GM23338 (cell line): ENCODE measurements around the gene ASAP2.

ENCODE experiments used
- CREB1 ChIP-seq: fragments of 250-450 bp; sonication (Bioruptor Pico); IDR thresholded peaks from 2 replicates; pipeline ENCODE4 v1.5.0; 2020; ENCODE audit warnings: low read depth, mild to moderate bottlenecking, moderate library complexity
- EZH2 ChIP-seq: fragments of 200-600 bp; sonication (generic); IDR thresholded peaks from one replicate; pipeline ENCODE4 v1.8.0; 2017; ENCODE audit warnings: antibody characterized with exemption, mild to moderate bottlenecking, low read depth; ENCODE audit not compliant: unreplicated experiment
- EZH2phosphoT487 ChIP-seq: fragments of 200-600 bp; sonication (generic); IDR thresholded peaks from one replicate; pipeline ENCODE4 v1.8.1; 2018; ENCODE audit warnings: antibody characterized with exemption; ENCODE audit not compliant: unreplicated experiment
- JUNB ChIP-seq: IDR thresholded peaks from one replicate; pipeline ENCODE4 v1.6.1; 2016; ENCODE audit warnings: antibody characterized with exemption; ENCODE audit not compliant: unreplicated experiment
- NANOG ChIP-seq: IDR thresholded peaks from 2 replicates; pipeline ENCODE4 v1.6.1; 2016; ENCODE audit warnings: antibody characterized with exemption, borderline replicate concordance
- POLR2AphosphoS5 ChIP-seq: IDR thresholded peaks from 2 replicates; pipeline ENCODE4 v1.6.1; 2016; ENCODE audit warnings: antibody characterized with exemption, low read depth
- STAT1 ChIP-seq: IDR thresholded peaks from one replicate; pipeline ENCODE4 v1.6.1; 2016; ENCODE audit warnings: antibody characterized with exemption; ENCODE audit not compliant: unreplicated experiment
- ZNF114 ChIP-seq: fragments of 250-450 bp; sonication (Bioruptor Pico); IDR thresholded peaks from 2 replicates; pipeline ENCODE4 v1.5.0; 2020; ENCODE audit warnings: mild to moderate bottlenecking, moderate library complexity
- ZNF331 ChIP-seq: fragments of 250-450 bp; sonication (Bioruptor Pico); IDR thresholded peaks from 2 replicates; pipeline ENCODE4 v1.5.0; 2020; ENCODE audit warnings: low read depth, mild to moderate bottlenecking, moderate library complexity
- TF ChIP-seq, protein P1 (sequence below), 2 experiments: fragments of 200-600 bp in 1 of 2; sonication (generic) in 1 of 2; conservative IDR thresholded peaks; 2 replicates each; pipeline versions ENCODE4 v1.5.1 to v1.6.1; 2016 to 2017; ENCODE audit warnings: antibody characterized with exemption in 2 of 2, low read depth in 2 of 2, mild to moderate bottlenecking in 2 of 2, moderate library complexity in 1 of 2
- TF ChIP-seq, protein P2 (sequence below): IDR thresholded peaks from one replicate; pipeline ENCODE4 v1.6.1; 2018; ENCODE audit warnings: antibody characterized with exemption; ENCODE audit not compliant: unreplicated experiment
- TF ChIP-seq, protein P3 (sequence below): fragments of 250-450 bp; sonication (Bioruptor Pico); IDR thresholded peaks from 2 replicates; pipeline ENCODE4 v1.5.0; 2020; ENCODE audit warnings: mild to moderate bottlenecking, moderate library complexity
- TF ChIP-seq, protein P4 (sequence below): IDR thresholded peaks from 2 replicates; pipeline ENCODE4 v1.6.1; 2016; ENCODE audit warnings: antibody characterized with exemption

DNA sequence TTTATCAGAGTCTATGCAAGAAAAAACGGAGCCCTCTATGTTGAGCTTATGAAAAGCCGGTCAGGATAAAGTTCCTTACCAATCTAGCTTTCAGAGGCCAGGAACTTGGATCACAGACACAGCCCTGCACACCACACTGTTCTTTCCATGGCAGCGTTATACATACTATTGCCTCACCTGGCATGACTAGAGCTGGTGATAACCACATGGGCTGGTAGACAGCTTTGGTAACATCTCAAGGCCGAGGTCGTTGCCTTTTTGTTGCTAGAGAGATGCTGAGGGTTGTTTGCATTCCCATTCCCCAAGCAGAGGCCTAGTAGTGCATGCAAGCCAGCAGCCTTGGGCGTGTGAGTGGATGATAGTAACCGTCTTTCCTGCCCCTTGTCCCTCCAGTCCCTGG, 138.7 kb downstream of the ASAP2 start:
- TF ChIP-seq, protein P1, sequence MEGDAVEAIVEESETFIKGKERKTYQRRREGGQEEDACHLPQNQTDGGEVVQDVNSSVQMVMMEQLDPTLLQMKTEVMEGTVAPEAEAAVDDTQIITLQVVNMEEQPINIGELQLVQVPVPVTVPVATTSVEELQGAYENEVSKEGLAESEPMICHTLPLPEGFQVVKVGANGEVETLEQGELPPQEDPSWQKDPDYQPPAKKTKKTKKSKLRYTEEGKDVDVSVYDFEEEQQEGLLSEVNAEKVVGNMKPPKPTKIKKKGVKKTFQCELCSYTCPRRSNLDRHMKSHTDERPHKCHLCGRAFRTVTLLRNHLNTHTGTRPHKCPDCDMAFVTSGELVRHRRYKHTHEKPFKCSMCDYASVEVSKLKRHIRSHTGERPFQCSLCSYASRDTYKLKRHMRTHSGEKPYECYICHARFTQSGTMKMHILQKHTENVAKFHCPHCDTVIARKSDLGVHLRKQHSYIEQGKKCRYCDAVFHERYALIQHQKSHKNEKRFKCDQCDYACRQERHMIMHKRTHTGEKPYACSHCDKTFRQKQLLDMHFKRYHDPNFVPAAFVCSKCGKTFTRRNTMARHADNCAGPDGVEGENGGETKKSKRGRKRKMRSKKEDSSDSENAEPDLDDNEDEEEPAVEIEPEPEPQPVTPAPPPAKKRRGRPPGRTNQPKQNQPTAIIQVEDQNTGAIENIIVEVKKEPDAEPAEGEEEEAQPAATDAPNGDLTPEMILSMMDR (conservative IDR thresholded peaks at IDR 0.05; ENCODE audit: low read depth in 2 of 2) = no peak
- TF ChIP-seq, protein P2, sequence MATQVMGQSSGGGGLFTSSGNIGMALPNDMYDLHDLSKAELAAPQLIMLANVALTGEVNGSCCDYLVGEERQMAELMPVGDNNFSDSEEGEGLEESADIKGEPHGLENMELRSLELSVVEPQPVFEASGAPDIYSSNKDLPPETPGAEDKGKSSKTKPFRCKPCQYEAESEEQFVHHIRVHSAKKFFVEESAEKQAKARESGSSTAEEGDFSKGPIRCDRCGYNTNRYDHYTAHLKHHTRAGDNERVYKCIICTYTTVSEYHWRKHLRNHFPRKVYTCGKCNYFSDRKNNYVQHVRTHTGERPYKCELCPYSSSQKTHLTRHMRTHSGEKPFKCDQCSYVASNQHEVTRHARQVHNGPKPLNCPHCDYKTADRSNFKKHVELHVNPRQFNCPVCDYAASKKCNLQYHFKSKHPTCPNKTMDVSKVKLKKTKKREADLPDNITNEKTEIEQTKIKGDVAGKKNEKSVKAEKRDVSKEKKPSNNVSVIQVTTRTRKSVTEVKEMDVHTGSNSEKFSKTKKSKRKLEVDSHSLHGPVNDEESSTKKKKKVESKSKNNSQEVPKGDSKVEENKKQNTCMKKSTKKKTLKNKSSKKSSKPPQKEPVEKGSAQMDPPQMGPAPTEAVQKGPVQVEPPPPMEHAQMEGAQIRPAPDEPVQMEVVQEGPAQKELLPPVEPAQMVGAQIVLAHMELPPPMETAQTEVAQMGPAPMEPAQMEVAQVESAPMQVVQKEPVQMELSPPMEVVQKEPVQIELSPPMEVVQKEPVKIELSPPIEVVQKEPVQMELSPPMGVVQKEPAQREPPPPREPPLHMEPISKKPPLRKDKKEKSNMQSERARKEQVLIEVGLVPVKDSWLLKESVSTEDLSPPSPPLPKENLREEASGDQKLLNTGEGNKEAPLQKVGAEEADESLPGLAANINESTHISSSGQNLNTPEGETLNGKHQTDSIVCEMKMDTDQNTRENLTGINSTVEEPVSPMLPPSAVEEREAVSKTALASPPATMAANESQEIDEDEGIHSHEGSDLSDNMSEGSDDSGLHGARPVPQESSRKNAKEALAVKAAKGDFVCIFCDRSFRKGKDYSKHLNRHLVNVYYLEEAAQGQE = no peak
- TF ChIP-seq EZH2 = no peak
- no peak for TF ChIP-seq POLR2AphosphoS5
- no peak for TF ChIP-seq EZH2phosphoT487
- TF ChIP-seq CREB1 (CRISPR knock-in tag) = no peak
- no peak for TF ChIP-seq ZNF114 (CRISPR knock-in tag)
- no peak for TF ChIP-seq NANOG
- no peak for TF ChIP-seq JUNB
- TF ChIP-seq ZNF331 (CRISPR knock-in tag) = no peak
- no peak for TF ChIP-seq STAT1
- TF ChIP-seq, protein P3, sequence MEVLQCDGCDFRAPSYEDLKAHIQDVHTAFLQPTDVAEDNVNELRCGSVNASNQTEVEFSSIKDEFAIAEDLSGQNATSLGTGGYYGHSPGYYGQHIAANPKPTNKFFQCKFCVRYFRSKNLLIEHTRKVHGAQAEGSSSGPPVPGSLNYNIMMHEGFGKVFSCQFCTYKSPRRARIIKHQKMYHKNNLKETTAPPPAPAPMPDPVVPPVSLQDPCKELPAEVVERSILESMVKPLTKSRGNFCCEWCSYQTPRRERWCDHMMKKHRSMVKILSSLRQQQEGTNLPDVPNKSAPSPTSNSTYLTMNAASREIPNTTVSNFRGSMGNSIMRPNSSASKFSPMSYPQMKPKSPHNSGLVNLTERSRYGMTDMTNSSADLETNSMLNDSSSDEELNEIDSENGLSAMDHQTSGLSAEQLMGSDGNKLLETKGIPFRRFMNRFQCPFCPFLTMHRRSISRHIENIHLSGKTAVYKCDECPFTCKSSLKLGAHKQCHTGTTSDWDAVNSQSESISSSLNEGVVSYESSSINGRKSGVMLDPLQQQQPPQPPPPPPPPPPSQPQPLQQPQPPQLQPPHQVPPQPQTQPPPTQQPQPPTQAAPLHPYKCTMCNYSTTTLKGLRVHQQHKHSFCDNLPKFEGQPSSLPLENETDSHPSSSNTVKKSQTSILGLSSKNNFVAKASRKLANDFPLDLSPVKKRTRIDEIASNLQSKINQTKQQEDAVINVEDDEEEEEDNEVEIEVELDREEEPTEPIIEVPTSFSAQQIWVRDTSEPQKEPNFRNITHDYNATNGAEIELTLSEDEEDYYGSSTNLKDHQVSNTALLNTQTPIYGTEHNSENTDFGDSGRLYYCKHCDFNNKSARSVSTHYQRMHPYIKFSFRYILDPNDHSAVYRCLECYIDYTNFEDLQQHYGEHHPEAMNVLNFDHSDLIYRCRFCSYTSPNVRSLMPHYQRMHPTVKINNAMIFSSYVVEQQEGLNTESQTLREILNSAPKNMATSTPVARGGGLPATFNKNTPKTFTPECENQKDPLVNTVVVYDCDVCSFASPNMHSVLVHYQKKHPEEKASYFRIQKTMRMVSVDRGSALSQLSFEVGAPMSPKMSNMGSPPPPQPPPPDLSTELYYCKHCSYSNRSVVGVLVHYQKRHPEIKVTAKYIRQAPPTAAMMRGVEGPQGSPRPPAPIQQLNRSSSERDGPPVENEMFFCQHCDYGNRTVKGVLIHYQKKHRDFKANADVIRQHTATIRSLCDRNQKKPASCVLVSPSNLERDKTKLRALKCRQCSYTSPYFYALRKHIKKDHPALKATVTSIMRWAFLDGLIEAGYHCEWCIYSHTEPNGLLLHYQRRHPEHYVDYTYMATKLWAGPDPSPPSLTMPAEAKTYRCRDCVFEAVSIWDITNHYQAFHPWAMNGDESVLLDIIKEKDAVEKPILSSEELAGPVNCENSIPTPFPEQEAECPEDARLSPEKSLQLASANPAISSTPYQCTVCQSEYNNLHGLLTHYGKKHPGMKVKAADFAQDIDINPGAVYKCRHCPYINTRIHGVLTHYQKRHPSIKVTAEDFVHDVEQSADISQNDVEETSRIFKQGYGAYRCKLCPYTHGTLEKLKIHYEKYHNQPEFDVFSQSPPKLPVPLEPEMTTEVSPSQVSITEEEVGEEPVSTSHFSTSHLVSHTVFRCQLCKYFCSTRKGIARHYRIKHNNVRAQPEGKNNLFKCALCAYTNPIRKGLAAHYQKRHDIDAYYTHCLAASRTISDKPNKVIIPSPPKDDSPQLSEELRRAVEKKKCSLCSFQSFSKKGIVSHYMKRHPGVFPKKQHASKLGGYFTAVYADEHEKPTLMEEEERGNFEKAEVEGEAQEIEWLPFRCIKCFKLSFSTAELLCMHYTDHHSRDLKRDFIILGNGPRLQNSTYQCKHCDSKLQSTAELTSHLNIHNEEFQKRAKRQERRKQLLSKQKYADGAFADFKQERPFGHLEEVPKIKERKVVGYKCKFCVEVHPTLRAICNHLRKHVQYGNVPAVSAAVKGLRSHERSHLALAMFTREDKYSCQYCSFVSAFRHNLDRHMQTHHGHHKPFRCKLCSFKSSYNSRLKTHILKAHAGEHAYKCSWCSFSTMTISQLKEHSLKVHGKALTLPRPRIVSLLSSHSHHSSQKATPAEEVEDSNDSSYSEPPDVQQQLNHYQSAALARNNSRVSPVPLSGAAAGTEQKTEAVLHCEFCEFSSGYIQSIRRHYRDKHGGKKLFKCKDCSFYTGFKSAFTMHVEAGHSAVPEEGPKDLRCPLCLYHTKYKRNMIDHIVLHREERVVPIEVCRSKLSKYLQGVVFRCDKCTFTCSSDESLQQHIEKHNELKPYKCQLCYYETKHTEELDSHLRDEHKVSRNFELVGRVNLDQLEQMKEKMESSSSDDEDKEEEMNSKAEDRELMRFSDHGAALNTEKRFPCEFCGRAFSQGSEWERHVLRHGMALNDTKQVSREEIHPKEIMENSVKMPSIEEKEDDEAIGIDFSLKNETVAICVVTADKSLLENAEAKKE (CRISPR knock-in tag) = no peak
- TF ChIP-seq, protein P4, sequence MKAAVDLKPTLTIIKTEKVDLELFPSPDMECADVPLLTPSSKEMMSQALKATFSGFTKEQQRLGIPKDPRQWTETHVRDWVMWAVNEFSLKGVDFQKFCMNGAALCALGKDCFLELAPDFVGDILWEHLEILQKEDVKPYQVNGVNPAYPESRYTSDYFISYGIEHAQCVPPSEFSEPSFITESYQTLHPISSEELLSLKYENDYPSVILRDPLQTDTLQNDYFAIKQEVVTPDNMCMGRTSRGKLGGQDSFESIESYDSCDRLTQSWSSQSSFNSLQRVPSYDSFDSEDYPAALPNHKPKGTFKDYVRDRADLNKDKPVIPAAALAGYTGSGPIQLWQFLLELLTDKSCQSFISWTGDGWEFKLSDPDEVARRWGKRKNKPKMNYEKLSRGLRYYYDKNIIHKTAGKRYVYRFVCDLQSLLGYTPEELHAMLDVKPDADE = no peak
